NCI-H748 (cell line): ENCODE data around the gene UBC.
"Not testable (repeated sequence)": the region's sequence is repeated elsewhere in the genome, so short reads cannot be mapped to it uniquely, and the experiment has no call there.

Source experiments
- DNase-seq: peaks from one replicate; lab custom pipeline; 2025; ENCODE audit not compliant: unreplicated experiment; lab: John Stamatoyannopoulos, UW

UBC gene

GRCh38 chr12:124931528-124931927 is 17.1 kb upstream of the UBC start:
- not testable (repeated sequence) for DNase-seq

- no peak for DNase-seq
Observed at GRCh38 chr12:124930586-124930985, 16.1 kb upstream of the UBC start.

- no peak for DNase-seq
Observed at GRCh38 chr12:124929649-124930419, 15.4 kb upstream of the UBC start.

GRCh38 chr12:124928912-124929530 is 14.6 kb upstream of the UBC start:
- DNase-seq = no peak

GRCh38 chr12:124928095-124928911 is 13.9 kb upstream of the UBC start:
- no peak for DNase-seq

- no peak for DNase-seq
Observed at GRCh38 chr12:124927201-124928094, 13.0 kb upstream of the UBC start.

GRCh38 chr12:124925782-124926181 is 11.3 kb upstream of the UBC start:
- not testable (repeated sequence) for DNase-seq

GRCh38 chr12:124925117-124925516 is 10.7 kb upstream of the UBC start:
- no peak for DNase-seq

- DNase-seq = no peak
Observed at GRCh38 chr12:124923905-124924734, 9.7 kb upstream of the UBC start.

GRCh38 chr12:124921200-124922031 is 7.0 kb upstream of the UBC start:
- no peak for DNase-seq

GRCh38 chr12:124920353-124920935 is 6.0 kb upstream of the UBC start:
- no peak for DNase-seq

GRCh38 chr12:124919521-124920352 is 5.3 kb upstream of the UBC start:
- no peak for DNase-seq

GRCh38 chr12:124918622-124918988 is 4.2 kb upstream of the UBC start:
- not testable (repeated sequence) for DNase-seq

GRCh38 chr12:124917841-124918621 is 3.6 kb upstream of the UBC start:
- no peak for DNase-seq

GRCh38 chr12:124917135-124917840 is 2.8 kb upstream of the UBC start:
- DNase-seq = no peak

GRCh38 chr12:124916374-124917134 is 2.1 kb upstream of the UBC start:
- DNase-seq = no peak
